ENCODE data around the gene ROS1. TPM values are rescaled to one million over a fixed set of nuclear protein-coding genes. Genes with fewer than 3 reads are reported as not detected.
"Not testable (repeated sequence)": the region's sequence is repeated elsewhere in the genome, so short reads cannot be mapped to it uniquely, and the experiment has no call there.

The ROS1 gene
- total RNA-seq (2014; rRNA removed; shearing (Covaris generic)): not detected in 2 replicates

GRCh38 chr6:117425431-117426153 is at the start of gene ROS1:
TSS of gene ROS1 (minus strand) at chr6:117425942. CDS start at chr6:117425656, 286 bp downstream.
- in situ Hi-C loops (cut with HindIII; ENCODE audit: low sequenced_read_pairs): no loop called here
- peak; percentile 11 for DNase-seq (ENCODE audit: low spot score)

- in situ Hi-C loops (cut with HindIII; ENCODE audit: low sequenced_read_pairs): no loop called here
- no peak for DNase-seq (ENCODE audit: low spot score)
These were observed 47.7 kb upstream of the ROS1 start for GRCh38 chr6:117473401-117473800.

DNA sequence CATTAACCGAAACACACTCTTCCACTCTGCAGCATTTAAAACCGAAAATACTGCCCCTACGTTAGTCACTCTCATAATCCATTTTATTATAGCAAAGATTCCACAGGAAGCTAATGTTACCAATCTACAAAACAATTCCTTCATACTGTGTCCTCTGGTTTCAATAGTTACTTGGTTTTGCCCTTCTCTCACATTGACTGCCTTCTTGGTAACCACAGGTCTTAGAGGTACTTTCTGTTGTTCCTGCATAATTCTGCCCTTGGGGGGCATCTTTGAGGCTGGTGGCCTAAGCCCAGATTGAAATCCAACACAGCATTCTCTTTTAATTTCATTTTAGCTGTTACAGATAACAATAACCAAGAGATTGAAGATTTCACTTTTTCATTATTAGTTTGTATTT is 46.9 kb upstream of the ROS1 start:
- in situ Hi-C loops (cut with HindIII; ENCODE audit: low sequenced_read_pairs): no loop called here
- no peak for DNase-seq (ENCODE audit: low spot score)

DNA sequence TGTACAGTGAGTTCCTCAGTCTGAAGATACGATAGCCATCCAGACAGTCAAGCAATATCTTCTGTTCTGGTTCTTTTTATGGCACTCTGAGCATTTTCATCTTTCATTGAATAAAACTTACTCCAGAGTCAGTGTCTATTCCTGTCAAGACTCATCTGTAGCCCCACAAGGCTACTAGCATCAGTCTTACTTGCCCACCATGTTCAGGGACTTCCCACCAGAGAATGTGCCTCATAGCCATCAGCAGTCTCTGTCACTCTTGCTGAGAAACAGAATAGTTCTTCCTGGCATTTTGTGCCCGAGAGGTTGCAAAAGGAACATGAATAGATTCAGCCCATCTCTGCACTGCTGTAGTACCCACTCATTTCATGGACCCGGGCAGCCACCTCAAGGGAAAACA is 44.0 kb upstream of the ROS1 start:
- in situ Hi-C loops (cut with HindIII; ENCODE audit: low sequenced_read_pairs): no loop called here
- DNase-seq (ENCODE audit: low spot score): no peak

DNA sequence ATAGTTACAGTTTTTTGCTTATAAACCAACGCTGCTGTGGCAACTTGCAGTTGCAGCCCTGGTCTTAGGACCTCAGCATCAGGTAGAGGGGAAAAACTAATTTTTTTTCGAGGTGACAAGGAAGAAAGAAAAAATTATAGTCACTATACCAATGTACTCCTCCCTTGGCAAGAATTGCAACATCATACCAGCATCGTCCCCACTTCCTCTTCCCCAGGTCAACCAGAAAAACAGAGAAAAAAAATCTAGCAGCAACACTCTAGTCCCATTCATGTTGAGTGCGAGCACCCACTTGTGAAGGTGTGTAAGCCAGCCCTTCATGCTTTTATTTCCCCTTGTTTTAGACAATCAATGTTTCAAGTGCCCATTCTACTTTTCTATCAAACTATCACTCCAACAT is 43.6 kb upstream of the ROS1 start:
- no peak for DNase-seq (ENCODE audit: low spot score)
- in situ Hi-C loops (cut with HindIII; ENCODE audit: low sequenced_read_pairs): no loop called here

DNA sequence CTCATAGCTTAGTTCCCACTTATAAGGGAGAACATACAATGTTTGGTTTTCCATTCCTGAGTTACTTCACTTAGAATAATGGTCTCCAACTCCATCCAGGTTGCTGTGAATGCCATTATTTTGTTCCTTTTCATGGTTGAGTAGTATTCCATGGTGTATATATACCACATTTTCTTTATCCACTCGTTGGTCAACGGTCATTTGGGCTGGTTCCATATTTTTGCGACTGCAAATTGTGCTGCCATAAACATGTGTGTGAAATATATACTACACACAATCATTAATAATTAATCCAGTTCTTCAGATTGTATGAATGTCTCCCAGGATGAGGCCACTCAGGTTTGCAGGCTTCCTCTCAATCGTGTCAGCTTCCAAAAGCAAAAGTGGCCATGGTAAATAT is 42.8 kb upstream of the ROS1 start:
- in situ Hi-C loops (cut with HindIII; ENCODE audit: low sequenced_read_pairs): not testable (repeated sequence)

DNA sequence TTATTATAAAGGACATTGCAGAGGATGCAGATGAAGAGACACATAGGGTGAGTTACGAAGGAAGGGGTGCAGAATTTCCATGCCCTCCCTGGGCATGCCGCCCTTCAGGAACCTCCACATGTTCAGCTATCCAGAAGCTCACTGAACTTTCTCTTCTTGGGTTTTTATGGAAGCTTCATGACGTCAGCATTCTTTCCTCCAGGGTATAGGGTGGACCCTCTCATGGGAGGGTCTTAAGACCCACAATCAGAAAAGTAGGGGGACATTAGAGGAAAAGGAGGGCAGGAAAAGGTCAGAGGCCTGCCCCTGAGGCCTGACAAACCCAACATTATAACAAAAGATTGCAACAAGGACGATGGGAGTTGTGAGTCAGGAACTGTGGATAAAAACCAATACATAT is 42.1 kb upstream of the ROS1 start:
- in situ Hi-C loops (cut with HindIII; ENCODE audit: low sequenced_read_pairs): no loop called here
- DNase-seq (ENCODE audit: low spot score): no peak

More for the DNA sequence above, 42.8 kb upstream of the ROS1 start:
- not testable (repeated sequence) for DNase-seq (ENCODE audit: low spot score)

DNA sequence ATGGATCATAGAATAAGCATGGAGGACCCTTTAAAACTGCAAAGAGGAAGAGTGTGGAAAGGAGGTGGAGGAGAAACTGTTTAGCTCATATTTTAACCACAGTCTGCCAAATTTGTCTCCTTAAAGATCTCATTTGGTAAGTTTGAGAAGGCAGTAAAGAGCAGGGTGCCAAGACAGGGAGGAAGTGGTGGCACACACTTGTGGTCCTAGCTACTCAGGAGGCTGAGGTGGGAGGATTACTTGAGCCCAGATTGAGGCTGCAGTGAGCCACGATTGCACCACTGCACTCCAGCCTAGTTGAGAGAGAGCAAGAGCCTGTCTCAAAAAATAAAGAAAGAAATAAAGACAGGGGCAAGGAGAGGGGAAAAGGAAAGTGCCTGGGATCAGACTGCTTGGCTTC is 39.9 kb upstream of the ROS1 start:
- no peak for DNase-seq (ENCODE audit: low spot score)
- in situ Hi-C loops (cut with HindIII; ENCODE audit: low sequenced_read_pairs): no loop called here

DNA sequence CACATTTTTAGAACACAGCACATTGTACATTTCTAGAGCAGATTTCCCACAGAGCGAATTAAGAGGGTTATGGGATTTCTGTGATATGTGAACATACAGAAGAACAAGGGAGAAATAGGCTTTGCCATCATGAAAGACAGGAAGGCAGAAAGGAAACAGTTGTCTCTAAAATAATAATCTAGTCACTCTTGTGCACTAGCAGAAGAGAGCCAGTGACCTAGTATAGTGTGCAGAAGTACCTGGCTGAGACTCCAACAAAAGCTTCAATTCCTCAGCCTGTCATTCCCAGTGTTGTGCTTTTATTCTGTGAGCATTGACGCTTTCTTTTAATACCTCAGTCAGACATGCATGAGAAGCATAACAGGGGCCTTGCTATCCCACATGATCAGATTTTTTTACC is 39.0 kb upstream of the ROS1 start:
- DNase-seq (ENCODE audit: low spot score): no peak
- in situ Hi-C loops (cut with HindIII; ENCODE audit: low sequenced_read_pairs): no loop called here

- in situ Hi-C loops (cut with HindIII; ENCODE audit: low sequenced_read_pairs): no loop called here
- DNase-seq (ENCODE audit: low spot score): no peak
These were observed 38.3 kb upstream of the ROS1 start for GRCh38 chr6:117463762-117464665.

DNA sequence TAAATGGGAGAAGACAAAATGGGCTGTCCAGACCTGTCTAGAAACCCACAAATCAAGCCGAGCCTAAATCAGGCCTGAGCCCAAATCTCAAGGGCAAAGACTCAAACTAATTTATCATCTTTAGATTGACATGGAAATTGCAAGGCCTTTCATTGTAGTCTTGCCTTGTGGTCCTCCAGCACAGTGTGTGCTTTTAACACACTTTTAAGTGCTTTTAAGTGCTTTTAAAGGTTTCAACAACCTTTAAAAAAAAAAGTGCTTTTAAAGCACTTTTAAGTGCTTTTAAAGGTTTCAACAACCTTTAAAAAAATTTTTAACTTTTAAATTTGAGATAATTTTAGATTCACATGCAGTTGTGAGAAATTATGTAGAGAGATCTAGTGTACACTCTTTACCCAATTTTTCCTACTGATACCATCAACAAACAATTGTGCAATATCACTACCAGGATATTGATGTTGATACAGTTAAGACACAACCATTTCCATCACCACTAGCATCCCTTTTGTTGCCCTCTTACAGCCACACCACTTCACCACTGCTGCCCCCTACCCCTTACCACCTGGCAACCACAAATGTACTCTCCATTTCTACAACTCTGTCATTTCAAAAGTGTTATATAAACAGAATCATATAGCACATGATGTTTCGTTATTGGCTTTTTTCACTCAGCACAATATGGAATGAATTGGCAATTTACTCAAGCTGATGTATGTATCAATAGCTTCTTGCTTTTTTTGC is 33.6 kb upstream of the ROS1 start:
- in situ Hi-C loops (cut with HindIII; ENCODE audit: low sequenced_read_pairs): no loop called here

DNA sequence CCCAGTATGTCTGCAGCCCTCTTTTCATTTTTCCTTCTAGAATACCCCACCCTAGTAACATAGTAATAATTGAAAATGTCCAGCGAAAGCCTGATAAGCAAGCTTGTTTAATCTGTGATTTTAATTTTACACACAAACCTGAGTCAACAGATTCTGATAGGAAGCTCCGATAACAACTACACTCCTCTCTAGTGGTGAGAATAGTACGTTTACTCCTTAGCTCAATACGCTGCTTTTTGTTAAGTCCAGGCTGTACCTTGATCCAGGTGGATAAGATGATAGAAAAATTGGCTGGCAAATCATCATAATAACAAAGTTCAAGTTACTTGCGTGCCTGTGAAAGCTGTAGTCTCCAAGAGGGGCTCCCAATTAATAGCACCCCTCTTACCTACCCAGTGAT is 31.3 kb upstream of the ROS1 start:
- no peak for DNase-seq (ENCODE audit: low spot score)
- in situ Hi-C loops (cut with HindIII; ENCODE audit: low sequenced_read_pairs): no loop called here

More for the DNA sequence above, 33.6 kb upstream of the ROS1 start:
- no peak for DNase-seq (ENCODE audit: low spot score)

DNA sequence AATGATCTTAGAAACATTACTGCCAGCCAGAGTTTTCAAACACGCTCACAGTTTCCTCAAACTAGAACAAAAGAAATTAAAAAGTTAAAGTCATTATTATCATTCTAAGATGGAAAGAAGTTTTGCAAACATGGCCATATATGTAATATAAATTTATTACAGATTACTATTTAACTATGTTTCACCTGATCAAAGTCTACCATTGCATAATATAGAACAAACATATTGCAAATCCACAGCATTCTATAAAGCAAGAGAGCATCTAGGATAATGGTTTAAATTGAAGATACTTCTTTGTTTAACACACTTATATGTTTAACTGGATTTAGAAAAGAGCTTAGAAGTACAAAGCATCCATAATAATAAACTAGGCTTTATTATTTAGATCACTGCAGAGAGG is 30.5 kb upstream of the ROS1 start:
- DNase-seq (ENCODE audit: low spot score): no peak
- in situ Hi-C loops (cut with HindIII; ENCODE audit: low sequenced_read_pairs): no loop called here

DNA sequence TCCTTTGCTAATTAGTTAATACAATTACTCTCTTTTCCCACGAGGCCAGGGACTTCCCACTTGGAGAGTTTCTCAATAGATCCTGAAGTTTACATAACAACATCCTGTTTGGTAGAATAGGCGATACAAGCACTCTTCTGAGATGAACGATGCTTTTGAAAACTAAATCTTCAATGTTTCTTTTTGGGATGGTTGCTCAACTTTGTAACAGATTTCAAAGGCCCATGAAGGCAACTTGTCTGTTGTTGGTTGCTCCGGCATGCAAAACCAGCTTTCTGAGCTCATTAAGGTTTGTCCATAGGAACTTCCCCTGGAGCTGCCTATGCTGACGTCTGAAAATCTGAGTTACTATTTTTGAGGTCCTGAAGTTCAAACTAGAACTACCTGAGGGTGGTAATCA is 25.9 kb upstream of the ROS1 start:
- no peak for DNase-seq (ENCODE audit: low spot score)
- in situ Hi-C loops (cut with HindIII; ENCODE audit: low sequenced_read_pairs): no loop called here

GRCh38 chr6:117449549-117450439 is 24.1 kb upstream of the ROS1 start:
- in situ Hi-C loops (cut with HindIII; ENCODE audit: low sequenced_read_pairs): no loop called here
- DNase-seq (ENCODE audit: low spot score): peak; percentile 72

GRCh38 chr6:117448732-117449485 is 23.2 kb upstream of the ROS1 start:
- in situ Hi-C loops (cut with HindIII; ENCODE audit: low sequenced_read_pairs): no loop called here
- DNase-seq (ENCODE audit: low spot score): peak; percentile 9

DNA sequence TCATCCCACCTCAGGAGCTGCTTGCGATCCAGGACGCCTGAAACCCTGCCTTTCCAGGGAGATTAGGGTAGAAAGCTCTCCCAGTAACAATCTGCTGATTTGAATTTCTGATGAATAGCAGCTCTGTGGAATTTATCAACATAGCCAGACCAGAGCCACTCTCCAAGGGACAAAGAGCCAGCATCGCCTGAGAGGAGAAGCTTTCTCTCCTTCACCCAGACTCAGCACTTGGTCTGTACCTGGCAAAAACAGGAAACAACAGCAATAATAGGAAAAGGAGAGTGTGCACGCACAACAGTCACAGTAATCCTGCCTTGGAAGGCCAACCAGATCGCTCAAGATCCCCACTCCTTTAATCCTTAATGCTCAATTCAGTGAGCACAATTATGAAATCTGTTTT is 22.3 kb upstream of the ROS1 start:
- in situ Hi-C loops (cut with HindIII; ENCODE audit: low sequenced_read_pairs): no loop called here
- peak; percentile 13 for DNase-seq (ENCODE audit: low spot score)

GRCh38 chr6:117446861-117447260 is 21.1 kb upstream of the ROS1 start:
- DNase-seq (ENCODE audit: low spot score): no peak
- in situ Hi-C loops (cut with HindIII; ENCODE audit: low sequenced_read_pairs): no loop called here

Data from G401 (cell line).